Retinal pigment epithelial cell (primary cell): ENCODE data around the gene ALK.

Experiments used
- DNase-seq: peaks from one replicate; pipeline ENCODE4 v3.0.0-alpha.2; 2010; ENCODE audit warnings: low read depth
- H3K4me3 ChIP-seq: 2 replicates; pipeline ENCODE4 v1.5.1; 2011; ENCODE audit warnings: mild to moderate bottlenecking, low read length, control low read depth, moderate library complexity
- TF ChIP-seq, protein P1 (sequence below): conservative IDR thresholded peaks from 2 replicates; pipeline ENCODE4 v1.5.1; 2011; ENCODE audit warnings: low read depth, low read length, control low read depth, inconsistent platforms

The ALK gene

DNA sequence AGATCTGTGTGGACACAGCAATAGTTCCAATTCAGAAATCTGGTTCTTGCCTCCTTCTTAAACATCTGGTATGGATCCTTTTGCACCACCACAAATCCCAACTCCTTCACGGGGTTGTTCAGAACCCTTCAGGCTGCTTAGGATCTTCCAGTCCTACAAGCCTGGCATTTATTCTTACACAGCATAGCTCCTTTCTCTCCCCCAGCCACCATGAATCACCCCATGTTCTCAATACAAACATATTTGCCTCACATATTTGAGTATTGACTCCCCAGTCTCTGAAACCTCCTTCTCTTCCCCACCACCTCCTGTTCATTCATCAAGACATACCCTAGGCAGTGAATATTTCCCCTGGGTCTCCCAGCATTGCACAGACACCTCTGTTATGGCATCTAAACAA is 155.2 kb downstream of the ALK start:
- TF ChIP-seq, protein P1, sequence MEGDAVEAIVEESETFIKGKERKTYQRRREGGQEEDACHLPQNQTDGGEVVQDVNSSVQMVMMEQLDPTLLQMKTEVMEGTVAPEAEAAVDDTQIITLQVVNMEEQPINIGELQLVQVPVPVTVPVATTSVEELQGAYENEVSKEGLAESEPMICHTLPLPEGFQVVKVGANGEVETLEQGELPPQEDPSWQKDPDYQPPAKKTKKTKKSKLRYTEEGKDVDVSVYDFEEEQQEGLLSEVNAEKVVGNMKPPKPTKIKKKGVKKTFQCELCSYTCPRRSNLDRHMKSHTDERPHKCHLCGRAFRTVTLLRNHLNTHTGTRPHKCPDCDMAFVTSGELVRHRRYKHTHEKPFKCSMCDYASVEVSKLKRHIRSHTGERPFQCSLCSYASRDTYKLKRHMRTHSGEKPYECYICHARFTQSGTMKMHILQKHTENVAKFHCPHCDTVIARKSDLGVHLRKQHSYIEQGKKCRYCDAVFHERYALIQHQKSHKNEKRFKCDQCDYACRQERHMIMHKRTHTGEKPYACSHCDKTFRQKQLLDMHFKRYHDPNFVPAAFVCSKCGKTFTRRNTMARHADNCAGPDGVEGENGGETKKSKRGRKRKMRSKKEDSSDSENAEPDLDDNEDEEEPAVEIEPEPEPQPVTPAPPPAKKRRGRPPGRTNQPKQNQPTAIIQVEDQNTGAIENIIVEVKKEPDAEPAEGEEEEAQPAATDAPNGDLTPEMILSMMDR: no peak
- no peak for DNase-seq
- H3K4me3 ChIP-seq: no peak overlapping the region

DNA sequence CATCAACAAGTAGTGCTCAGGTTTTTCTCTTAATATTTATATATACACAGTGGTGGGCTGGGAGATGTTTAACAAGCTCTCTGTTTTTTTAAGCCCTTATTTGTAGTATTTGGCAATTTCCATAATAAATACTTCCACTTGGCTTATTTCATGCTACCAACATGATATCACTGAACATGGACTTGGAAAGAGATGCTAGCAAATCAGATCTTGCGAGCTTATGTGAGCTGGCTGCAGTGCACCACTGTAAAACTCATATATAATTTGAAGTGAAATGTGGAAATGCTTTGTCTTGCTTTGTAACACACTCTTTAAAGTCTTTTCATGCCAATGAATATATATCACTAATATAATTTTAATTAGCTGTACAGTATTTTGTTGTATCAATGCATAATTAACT is 155.7 kb downstream of the ALK start:
- TF ChIP-seq, protein P1: no peak
- H3K4me3 ChIP-seq: no peak overlapping the region
- DNase-seq: no peak

DNA sequence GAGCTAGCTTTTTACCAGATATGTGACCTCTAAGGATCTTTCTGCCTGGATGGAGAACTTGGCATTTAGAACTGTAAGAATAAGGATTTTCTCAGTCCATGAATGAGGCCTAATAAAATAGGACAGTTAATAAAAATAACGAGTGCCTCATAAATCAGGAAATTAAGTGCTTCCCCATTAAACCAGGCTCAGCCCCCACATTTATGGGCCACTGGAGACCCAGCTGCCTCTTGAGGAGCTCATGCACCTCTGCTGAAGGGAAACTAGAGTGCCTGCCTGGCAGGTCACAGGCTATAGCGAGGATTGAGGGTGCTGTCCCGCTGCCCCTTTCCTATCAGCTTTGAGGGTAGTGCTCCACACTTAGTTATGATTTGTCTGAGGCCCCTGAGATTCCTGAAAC is 158.0 kb downstream of the ALK start:
- no peak overlapping the region for H3K4me3 ChIP-seq
- no peak for DNase-seq
- TF ChIP-seq, protein P1: no peak

DNA sequence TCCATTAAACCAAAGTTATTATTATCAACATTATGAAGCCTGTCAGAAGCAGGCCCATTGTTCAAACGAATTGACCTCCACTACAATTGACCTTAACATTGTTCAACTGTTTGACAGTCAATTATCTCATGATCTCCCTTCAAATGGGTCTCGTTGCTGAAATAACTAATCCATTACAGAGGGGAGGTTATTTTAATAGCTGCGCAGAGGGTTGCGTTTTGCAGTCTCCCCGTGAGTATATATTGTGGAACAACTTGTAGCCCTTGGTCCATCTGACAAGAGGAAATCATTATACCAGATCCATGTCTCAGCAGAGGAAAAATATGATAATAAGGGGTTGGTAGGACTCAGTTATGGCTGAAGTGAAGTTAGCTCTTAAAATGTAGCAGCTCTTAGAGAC is 159.1 kb downstream of the ALK start:
- no peak overlapping the region for H3K4me3 ChIP-seq
- DNase-seq: no peak
- TF ChIP-seq, protein P1: no peak

DNA sequence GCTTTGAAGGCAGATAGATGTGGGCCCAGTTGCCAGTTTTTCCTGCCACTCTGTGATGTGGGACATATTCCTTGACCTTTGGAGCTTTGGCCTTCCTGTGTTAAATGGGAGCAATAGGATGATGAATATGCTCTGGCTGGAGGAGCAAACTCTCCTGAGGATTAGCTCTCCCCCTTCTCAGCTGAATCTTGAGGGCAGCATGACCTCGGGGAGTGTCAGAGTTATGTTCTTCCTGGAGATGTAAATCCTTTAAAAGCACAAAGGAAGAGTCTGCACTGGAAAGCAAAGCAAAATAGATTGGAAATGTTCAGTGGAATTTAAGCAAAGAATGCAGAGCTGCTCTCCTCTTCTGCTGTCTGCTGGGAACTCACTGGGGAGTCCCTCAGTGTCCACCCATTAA is 160.1 kb downstream of the ALK start:
- TF ChIP-seq, protein P1: no peak
- DNase-seq: no peak
- no peak overlapping the region for H3K4me3 ChIP-seq

DNA sequence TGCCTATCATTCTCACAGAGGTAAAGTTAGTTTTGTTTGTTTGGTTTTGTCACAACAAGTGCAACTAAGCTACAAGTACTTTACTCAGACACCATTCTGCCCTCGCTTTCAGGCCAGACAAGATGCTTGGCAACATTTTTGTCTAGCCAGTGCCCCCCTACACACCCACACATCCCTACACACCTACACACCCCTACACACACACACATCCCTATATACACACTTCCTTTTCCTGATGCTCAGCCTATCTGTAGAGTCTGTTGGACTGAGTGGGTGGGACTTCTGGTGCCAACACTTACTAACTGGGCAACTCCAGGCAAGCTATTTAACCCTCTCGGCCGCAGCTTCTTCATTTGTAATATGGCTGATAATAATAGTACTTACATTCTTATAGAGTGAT is 161.4 kb downstream of the ALK start:
- TF ChIP-seq, protein P1: no peak
- H3K4me3 ChIP-seq: no peak overlapping the region
- DNase-seq: no peak

DNA sequence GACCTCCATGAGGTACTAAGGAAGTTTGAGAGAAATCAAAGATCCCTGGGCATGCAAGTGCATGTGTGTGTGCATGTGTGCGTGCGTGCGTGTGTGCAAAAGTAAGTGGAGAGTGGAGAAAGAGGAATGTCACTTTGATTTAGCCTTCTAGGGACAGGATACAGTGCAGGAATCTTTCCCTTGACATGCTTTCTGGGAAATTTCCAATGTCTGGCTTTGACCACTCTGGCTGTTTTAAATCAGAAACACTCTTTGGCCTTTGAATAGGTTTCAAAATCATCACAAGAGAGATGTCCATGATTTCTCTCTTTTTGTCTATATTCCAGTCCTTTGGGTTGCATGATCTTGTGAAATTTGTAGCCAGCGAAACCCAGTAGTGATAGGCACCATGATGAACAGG is 162.0 kb downstream of the ALK start:
- TF ChIP-seq, protein P1: no peak
- H3K4me3 ChIP-seq: no peak overlapping the region
- no peak for DNase-seq
